AG09309 (cell line): Measurements from ENCODE around the gene UBA6.

Experiments
- DNase-seq: peaks from one replicate; pipeline ENCODE4 v3.0.0-alpha.2; 2010; ENCODE audit warnings: low read depth
- H3K4me3 ChIP-seq: 2 replicates; pipeline ENCODE4 v1.5.1; 2011; ENCODE audit warnings: mild to moderate bottlenecking, low read depth, low read length, moderate library complexity; ENCODE audit not compliant: control insufficient read depth
- CTCF ChIP-seq: IDR thresholded peaks from 2 replicates; pipeline ENCODE4 v1.5.1; 2011; ENCODE audit warnings: mild to moderate bottlenecking, low read depth, low read length, inconsistent platforms; ENCODE audit not compliant: insufficient read depth, control insufficient read depth; ENCODE audit errors: missing control alignments

Gene UBA6

GRCh38 chr4:67701517-67701850 is 529 bp upstream of the UBA6 start:
- DNase-seq = no peak
- TF ChIP-seq CTCF = no peak
- H3K4me3 ChIP-seq = peak overlapping the region; percentile 61

GRCh38 chr4:67700116-67700737 is 728 bp downstream of the UBA6 start:
- DNase-seq = no peak
- no peak for TF ChIP-seq CTCF
- H3K4me3 ChIP-seq = peak overlapping the region; percentile 61

- H3K4me3 ChIP-seq = peak overlapping the region; percentile 61
- no peak for TF ChIP-seq CTCF
- DNase-seq = no peak
Measured at GRCh38 chr4:67699603-67700002, 1.4 kb downstream of the UBA6 start.

GRCh38 chr4:67697860-67698687 is 2.9 kb downstream of the UBA6 start:
- no peak for DNase-seq
- no peak for TF ChIP-seq CTCF
- no peak overlapping the region for H3K4me3 ChIP-seq

GRCh38 chr4:67696061-67696460 is 4.9 kb downstream of the UBA6 start:
- DNase-seq = no peak
- no peak overlapping the region for H3K4me3 ChIP-seq
- no peak for TF ChIP-seq CTCF

- no peak for DNase-seq
- no peak for TF ChIP-seq CTCF
- H3K4me3 ChIP-seq = no peak overlapping the region
Measured at GRCh38 chr4:67694662-67695061, 6.3 kb downstream of the UBA6 start.

- no peak for DNase-seq
- TF ChIP-seq CTCF = no peak
- H3K4me3 ChIP-seq = no peak overlapping the region
Measured at GRCh38 chr4:67691328-67691727, 9.6 kb downstream of the UBA6 start.
